Activated CD4-positive, CD25-positive, alpha-beta regulatory T cell treated with anti-CD3 and anti-CD28 coated beads, Interleukin-2, amount 50 U/mL, for 16 hours (primary cell): ENCODE results near the gene HLA-C.
"Not testable (repeated sequence)": the region's sequence is repeated elsewhere in the genome, so short reads cannot be mapped to it uniquely, and the experiment has no call there.

Experiments
- DNase-seq: peaks from one replicate; pipeline ENCODE4 v3.0.0-alpha.2; 2020; ENCODE audit warnings: low read depth, low spot score

HLA-C gene

GRCh38 chr6:31271641-31272357 is at the start of gene HLA-C:
TSS of gene HLA-C (minus strand) at chr6:31272092. CDS start at chr6:31272071, 21 bp downstream.
- DNase-seq = peak; percentile 86

- DNase-seq = no peak
These were observed 49.3 kb upstream of the HLA-C start for GRCh38 chr6:31321005-31321707.

- no peak for DNase-seq
These were observed 45.1 kb upstream of the HLA-C start for GRCh38 chr6:31317036-31317435.

GRCh38 chr6:31309641-31310040 is 37.7 kb upstream of the HLA-C start:
- DNase-seq = no peak

- no peak for DNase-seq
These were observed 36.9 kb upstream of the HLA-C start for GRCh38 chr6:31308845-31309175.

GRCh38 chr6:31308050-31308844 is 36.4 kb upstream of the HLA-C start:
- DNase-seq = peak; percentile 33

GRCh38 chr6:31307669-31308049 is 35.8 kb upstream of the HLA-C start:
- DNase-seq = no peak

GRCh38 chr6:31305703-31306219 is 33.9 kb upstream of the HLA-C start:
- no peak for DNase-seq

- DNase-seq = no peak
These were observed 32.8 kb upstream of the HLA-C start for GRCh38 chr6:31304683-31305082.

GRCh38 chr6:31300797-31301196 is 28.9 kb upstream of the HLA-C start:
- no peak for DNase-seq

GRCh38 chr6:31299947-31300346 is 28.1 kb upstream of the HLA-C start:
- DNase-seq = no peak

GRCh38 chr6:31299511-31299910 is 27.6 kb upstream of the HLA-C start:
- DNase-seq = no peak

- DNase-seq = no peak
These were observed 22.2 kb upstream of the HLA-C start for GRCh38 chr6:31294056-31294455.

- DNase-seq = no peak
These were observed 21.5 kb upstream of the HLA-C start for GRCh38 chr6:31293343-31293742.

GRCh38 chr6:31289788-31290187 is 17.9 kb upstream of the HLA-C start:
- DNase-seq = no peak

- no peak for DNase-seq
These were observed 15.7 kb upstream of the HLA-C start for GRCh38 chr6:31287619-31288018.

GRCh38 chr6:31285982-31286381 is 14.1 kb upstream of the HLA-C start:
- no peak for DNase-seq

GRCh38 chr6:31285486-31285885 is 13.6 kb upstream of the HLA-C start:
- no peak for DNase-seq

GRCh38 chr6:31279647-31280046 is 7.8 kb upstream of the HLA-C start:
- not testable (repeated sequence) for DNase-seq

GRCh38 chr6:31272836-31273626 is 1.1 kb upstream of the HLA-C start:
- DNase-seq = no peak

GRCh38 chr6:31272436-31272835 is 544 bp upstream of the HLA-C start:
- no peak for DNase-seq
